CD4-positive, alpha-beta memory T cell (primary cell): ENCODE data around the gene TFF2. TPM values are rescaled to one million over a fixed set of nuclear protein-coding genes. Genes with fewer than 3 reads are reported as not detected.

Experiments
- CTCF ChIA-PET: fragments of 350-600 bp; sonication (Branson Sonifier 250); formaldehyde crosslinking; loops from one replicate; lab custom pipeline; 2021; ENCODE audit warnings: inconsistent platforms; ENCODE audit not compliant: partially characterized antibody; lab: Charles Lee
- POLR2A ChIA-PET: fragments of 350-600 bp; sonication (Branson Sonifier 250); formaldehyde crosslinking; loops from one replicate; lab custom pipeline; 2021; ENCODE audit not compliant: partially characterized antibody; lab: Charles Lee
- DNase-seq, 5 donors: peaks; one replicate each; pipeline versions ENCODE4 v3.0.0 to v3.0.0-alpha.2; 2020 to 2022; ENCODE audit warnings: mixed read lengths in 1 of 5
- H3K27ac ChIP-seq: one replicate; pipeline ENCODE4 v1.7.0; 2013; ENCODE audit warnings: low read depth, low read length
- H3K27me3 ChIP-seq: 2 replicates; pipeline ENCODE4 v1.7.0; 2013; ENCODE audit warnings: mild to moderate bottlenecking, low read length, moderate library complexity; ENCODE audit not compliant: insufficient read depth
- H3K36me3 ChIP-seq: 2 replicates; pipeline ENCODE4 v1.7.0; 2013; ENCODE audit warnings: mild to moderate bottlenecking, low read length, moderate library complexity; ENCODE audit not compliant: insufficient read depth
- H3K4me1 ChIP-seq: 2 replicates; pipeline ENCODE4 v1.7.0; 2013; ENCODE audit warnings: mild to moderate bottlenecking, low read length, moderate library complexity; ENCODE audit not compliant: insufficient read depth
- H3K4me3 ChIP-seq, 2 donors: one replicate each; pipeline ENCODE4 v1.7.0; 2013; ENCODE audit warnings: low read length in 2 of 2, mild to moderate bottlenecking in 1 of 2
- H3K9me3 ChIP-seq, 2 donors: one replicate each; pipeline ENCODE4 v1.7.0; 2013; ENCODE audit warnings: low read length in 2 of 2, control low read depth in 1 of 2; ENCODE audit not compliant: control insufficient read depth in 1 of 2
- H3K27ac Mint-ChIP-seq, 7 donors: one replicate each; pipeline ENCODE4 v1.8.0; 2020 to 2021; ENCODE audit warnings: mixed read lengths in 7 of 7, mild to moderate bottlenecking in 6 of 7, inconsistent platforms in 3 of 7, moderate library complexity in 3 of 7
- H3K27me3 Mint-ChIP-seq, 2 donors: one replicate each; pipeline ENCODE4 v1.8.0; 2020 to 2021; ENCODE audit warnings: mixed read lengths in 2 of 2
- H3K36me3 Mint-ChIP-seq, 2 donors: one replicate each; pipeline ENCODE4 v1.8.0; 2020 to 2021; ENCODE audit warnings: mixed read lengths in 2 of 2, inconsistent platforms in 1 of 2, mild to moderate bottlenecking in 1 of 2
- H3K4me1 Mint-ChIP-seq, 4 donors: one replicate each; pipeline ENCODE4 v1.8.0; 2020 to 2021; ENCODE audit warnings: mixed read lengths in 4 of 4, mild to moderate bottlenecking in 1 of 4
- H3K4me3 Mint-ChIP-seq, 8 donors: one replicate each; pipeline ENCODE4 v1.8.0; 2020 to 2021; ENCODE audit warnings: mixed read lengths in 8 of 8, mild to moderate bottlenecking in 7 of 8, moderate library complexity in 6 of 8, inconsistent platforms in 3 of 8
- H3K9me3 Mint-ChIP-seq, 8 donors: one replicate each; pipeline ENCODE4 v1.8.0; 2020 to 2021; ENCODE audit warnings: mixed read lengths in 8 of 8, mild to moderate bottlenecking in 5 of 8, inconsistent platforms in 3 of 8, moderate library complexity in 1 of 8
- intact Hi-C: fragments of 100-400 bp; cut with micrococcal nuclease; formaldehyde crosslinking; loops from one replicate; pipeline ENCODE4 v1.15.1; 2023
- polyA plus RNA-seq, 2 donors: library from polyadenylated mRNA; unstranded; fragments of 300-500 nt; fragmentation: Illumina TruSeq; gene quantifications; one replicate each; pipeline ENCODE4 v1.2.3, GENCODE V29; 2021
- total RNA-seq, 2 experiments: library from RNA; stranded (reverse); gene quantifications; one replicate each; pipeline ENCODE4 v1.2.3, GENCODE V29; 2021

TFF2 gene
- total and polyA plus RNA-seq, 4 experiments from 2014 or later, result not detected

- POLR2A ChIA-PET, result interaction anchor here (21.1 kb wide), 1 partner anchor 27 kb away, joined by 604 read pairs; no protein-coding TSS in a partner anchor
These were observed 45.3 kb upstream of the TFF2 start, which contains the start of gene TMPRSS3 for GRCh38 chr21:42395905-42396651. TSS of gene TMPRSS3 (minus strand) at chr21:42396052. CDS start at chr21:42395417, 635 bp downstream.

GRCh38 chr21:42395302-42395701, 44.5 kb upstream of the TFF2 start:
- H3K27ac Mint-ChIP-seq, result peak overlapping the region in 3 of 7 donors; percentile 38 to 76 (median 62)

More at GRCh38 chr21:42395905-42396651, 45.3 kb upstream of the TFF2 start, which contains the start of gene TMPRSS3:
- intact Hi-C loops, result no loop called here
- no peak within 1 kb of the TSS for H3K4me3 ChIP-seq
- CTCF ChIA-PET, result no interaction called here
- DNase-seq, result no peak
- no peak within 1 kb of the TSS for H3K27ac ChIP-seq
- Mint-ChIP-seq H3K4me3 (peak within 1 kb of the TSS in 5 of 8 donors; percentile 18 to 50 (median 46)), H3K36me3 (no peaks in the 10 kb centered on the region), H3K4me1 (peaks cover 34 to 77% (median 49%) of the 10 kb centered on the region in 4 donors), H3K27me3 (no peaks in the 10 kb centered on the region), H3K9me3 (peaks cover 0 to 1% (median 0%) of the 10 kb centered on the region in 8 donors), H3K27ac (peak within 1 kb of the TSS in 6 of 7 donors; percentile 43 to 78 (median 67))
- no peaks in the 10 kb centered on the region for H3K9me3 ChIP-seq
- no peaks in the 10 kb centered on the region for H3K36me3 ChIP-seq
- H3K27me3 ChIP-seq, result no peaks in the 10 kb centered on the region
- peaks cover 47% of the 10 kb centered on the region for H3K4me1 ChIP-seq

GRCh38 chr21:42393443-42393950, 42.7 kb upstream of the TFF2 start:
- ChIA-PET POLR2A (interaction anchor here (0.9 to 4.0 kb wide), 8 partner anchors 11 to 56 kb away, joined by 3 to 65 read pairs (median 4); partner anchors contain the start of gene UBASH3A), CTCF (interaction anchor here (1.2 to 3.5 kb wide), 4 partner anchors 10 to 119 kb away, joined by 3 to 26 read pairs (median 5); partner anchors contain the start of gene UBASH3A)
- intact Hi-C loops, result loop anchor here (5.0 kb wide), 1 partner anchor 34 kb away; no protein-coding TSS in a partner anchor
- H3K36me3 Mint-ChIP-seq, result no peaks in the 10 kb centered on the region
- peaks cover 32 to 80% (median 50%) of the 10 kb centered on the region in 4 donors for H3K4me1 Mint-ChIP-seq
- no peaks in the 10 kb centered on the region for H3K36me3 ChIP-seq
- H3K9me3 Mint-ChIP-seq, result no peaks in the 10 kb centered on the region
- peak overlapping the region in 5 of 7 donors; percentile 0 to 53 (median 14) for H3K27ac Mint-ChIP-seq
- H3K4me1 ChIP-seq, result peaks cover 44% of the 10 kb centered on the region
- no peak overlapping the region for H3K27ac ChIP-seq
- H3K27me3 ChIP-seq, result no peaks in the 10 kb centered on the region
- no peak for DNase-seq
- no peaks in the 10 kb centered on the region for H3K9me3 ChIP-seq
- H3K4me3 ChIP-seq, result peak overlapping the region in 1 of 2 donors; percentile 30
- peak overlapping the region; percentile 16 to 75 (median 44) for H3K4me3 Mint-ChIP-seq
- H3K27me3 Mint-ChIP-seq, result no peaks in the 10 kb centered on the region

More at GRCh38 chr21:42395302-42395701, 44.5 kb upstream of the TFF2 start:
- ChIA-PET POLR2A (interaction anchor here (4.0 kb wide), 1 partner anchor 9 kb away, joined by 65 read pairs; the partner anchor contains the start of gene UBASH3A), CTCF (no interaction called here)
- no peak overlapping the region for H3K4me3 ChIP-seq
- Mint-ChIP-seq H3K27me3 (no peaks in the 10 kb centered on the region), H3K4me3 (peak overlapping the region in 2 of 8 donors; percentile 10 to 50), H3K4me1 (peaks cover 31 to 77% (median 48%) of the 10 kb centered on the region in 4 donors), H3K9me3 (peaks cover 0 to 1% (median 0%) of the 10 kb centered on the region in 8 donors), H3K36me3 (no peaks in the 10 kb centered on the region)
- H3K27me3 ChIP-seq, result no peaks in the 10 kb centered on the region
- peaks cover 39% of the 10 kb centered on the region for H3K4me1 ChIP-seq
- DNase-seq, result no peak
- intact Hi-C loops, result no loop called here
- no peak overlapping the region for H3K27ac ChIP-seq
- H3K9me3 ChIP-seq, result no peaks in the 10 kb centered on the region
- H3K36me3 ChIP-seq, result no peaks in the 10 kb centered on the region

- Mint-ChIP-seq H3K4me3 (peak overlapping the region; percentile 19 to 75 (median 44)), H3K4me1 (peaks cover 26 to 75% (median 44%) of the 10 kb centered on the region in 4 donors), H3K9me3 (no peaks in the 10 kb centered on the region), H3K27me3 (no peaks in the 10 kb centered on the region), H3K27ac (peak overlapping the region; percentile 0 to 60 (median 31)), H3K36me3 (no peaks in the 10 kb centered on the region)
- ChIA-PET CTCF (interaction anchor here (1.2 to 3.5 kb wide), 4 partner anchors 11 to 120 kb away, joined by 3 to 26 read pairs (median 5); partner anchors contain the start of gene UBASH3A), POLR2A (interaction anchor here (0.9 to 4.0 kb wide), 8 partner anchors 11 to 57 kb away, joined by 3 to 65 read pairs (median 4); partner anchors contain the start of gene UBASH3A)
- intact Hi-C loops, result loop anchor here (5.0 kb wide), 1 partner anchor 34 kb away; no protein-coding TSS in a partner anchor
- H3K27ac ChIP-seq, result no peak overlapping the region
- H3K4me3 ChIP-seq, result peak overlapping the region in 1 of 2 donors; percentile 30
- H3K36me3 ChIP-seq, result no peaks in the 10 kb centered on the region
- H3K4me1 ChIP-seq, result peaks cover 38% of the 10 kb centered on the region
- H3K27me3 ChIP-seq, result no peaks in the 10 kb centered on the region
- peak in 1 of 5 donors; percentile 44 for DNase-seq
- H3K9me3 ChIP-seq, result no peaks in the 10 kb centered on the region
These were observed 42.1 kb upstream of the TFF2 start for GRCh38 chr21:42392731-42393442.

- ChIA-PET POLR2A (interaction anchor here (4.0 kb wide), 1 partner anchor 13 kb away, joined by 65 read pairs; the partner anchor contains the start of gene UBASH3A), CTCF (interaction anchor here (3.5 kb wide), 1 partner anchor 12 kb away, joined by 26 read pairs; the partner anchor contains the start of gene UBASH3A)
- peaks cover 0 to 1% (median 0%) of the 10 kb centered on the region in 8 donors for H3K9me3 Mint-ChIP-seq
- H3K4me1 Mint-ChIP-seq, result peaks cover 24 to 81% (median 43%) of the 10 kb centered on the region in 4 donors
- no peaks in the 10 kb centered on the region for H3K27me3 Mint-ChIP-seq
- Histone ChIP-seq H3K4me1 (peaks cover 33% of the 10 kb centered on the region), H3K9me3 (no peaks in the 10 kb centered on the region), H3K36me3 (no peaks in the 10 kb centered on the region), H3K27ac (no peak overlapping the region), H3K4me3 (no peak overlapping the region), H3K27me3 (no peaks in the 10 kb centered on the region)
- peak overlapping the region in 1 of 8 donors; percentile 46 for H3K4me3 Mint-ChIP-seq
- peak overlapping the region in 1 of 7 donors; percentile 59 for H3K27ac Mint-ChIP-seq
- DNase-seq, result no peak
- intact Hi-C loops, result loop anchor here (5.0 kb wide), 1 partner anchor 36 kb away; no protein-coding TSS in a partner anchor
- H3K36me3 Mint-ChIP-seq, result no peaks in the 10 kb centered on the region
These were observed 40.5 kb upstream of the TFF2 start for GRCh38 chr21:42391297-42391696.

GRCh38 chr21:42390696-42391095, 39.9 kb upstream of the TFF2 start:
- Histone ChIP-seq H3K27ac (no peak overlapping the region), H3K27me3 (no peaks in the 10 kb centered on the region), H3K4me1 (peaks cover 33% of the 10 kb centered on the region), H3K9me3 (no peaks in the 10 kb centered on the region), H3K4me3 (no peak overlapping the region), H3K36me3 (no peaks in the 10 kb centered on the region)
- intact Hi-C loops, result loop anchor here (5.0 kb wide), 1 partner anchor 37 kb away; no protein-coding TSS in a partner anchor
- peak overlapping the region in 3 of 7 donors; percentile 20 to 59 (median 43) for H3K27ac Mint-ChIP-seq
- DNase-seq, result no peak
- H3K27me3 Mint-ChIP-seq, result no peaks in the 10 kb centered on the region
- H3K36me3 Mint-ChIP-seq, result no peaks in the 10 kb centered on the region
- peaks cover 23 to 78% (median 44%) of the 10 kb centered on the region in 4 donors for H3K4me1 Mint-ChIP-seq
- ChIA-PET POLR2A (interaction anchor here (0.9 kb wide), 1 partner anchor 13 kb away, joined by 3 read pairs; the partner anchor contains the start of gene UBASH3A), CTCF (no interaction called here)
- peak overlapping the region in 2 of 8 donors; percentile 27 to 46 for H3K4me3 Mint-ChIP-seq
- peaks cover 0 to 1% (median 0%) of the 10 kb centered on the region in 8 donors for H3K9me3 Mint-ChIP-seq
